Hepatocyte (in vitro differentiated cells): ENCODE data around the gene KCNJ5.

Experiments
- CTCF ChIP-seq: fragments of 200-600 bp; sonication (generic); IDR thresholded peaks from 2 replicates; pipeline ENCODE4 v1.5.1; 2016; ENCODE audit warnings: antibody characterized with exemption, mild to moderate bottlenecking; ENCODE audit not compliant: poor library complexity
- EZH2 ChIP-seq: fragments of 200-600 bp; sonication (generic); IDR thresholded peaks from 2 replicates; pipeline ENCODE4 v1.6.1; 2016; ENCODE audit warnings: antibody characterized with exemption, mild to moderate bottlenecking, borderline replicate concordance
- EZH2phosphoT487 ChIP-seq: fragments of 200-600 bp; sonication (generic); IDR thresholded peaks from one replicate; pipeline ENCODE4 v1.6.1; 2018; ENCODE audit warnings: antibody characterized with exemption, mild to moderate bottlenecking, low read depth, moderate library complexity; ENCODE audit not compliant: unreplicated experiment, severe bottlenecking

DNA sequence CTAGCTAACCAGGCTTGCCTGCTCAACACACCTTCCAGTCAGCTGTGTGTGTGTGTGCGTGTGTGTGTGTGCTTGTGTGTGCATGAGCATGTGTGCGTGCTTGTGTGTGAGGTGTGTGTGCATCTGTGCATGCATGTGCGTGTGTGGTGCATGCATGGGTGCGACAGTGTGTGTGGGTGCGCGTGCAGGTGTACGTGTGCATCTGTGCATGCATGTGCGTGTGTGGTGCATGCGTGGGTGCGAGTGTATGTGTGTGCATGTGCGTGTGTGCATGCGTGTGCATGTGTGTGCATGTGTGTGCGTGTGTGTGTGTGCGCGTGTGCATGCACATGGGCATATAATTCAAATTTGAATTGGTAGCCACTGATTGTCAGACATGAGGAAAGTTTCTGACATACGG is 62.0 kb downstream of the KCNJ5 start:
- TF ChIP-seq EZH2 (no peak), CTCF (no peak), EZH2phosphoT487 (no peak)
